HG03457 (cell line): ENCODE measurements around the gene RFC2.
"Not testable (repeated sequence)": the region's sequence is repeated elsewhere in the genome, so short reads cannot be mapped to it uniquely, and the experiment has no call there.

Experiments used
- ATAC-seq: cut with Tn5 transposase; IDR thresholded peaks from one replicate; pipeline ENCODE4 v1.9.1; 2021; ENCODE audit warnings: moderate number of reproducible peaks; ENCODE audit not compliant: unreplicated experiment

The RFC2 gene

DNA sequence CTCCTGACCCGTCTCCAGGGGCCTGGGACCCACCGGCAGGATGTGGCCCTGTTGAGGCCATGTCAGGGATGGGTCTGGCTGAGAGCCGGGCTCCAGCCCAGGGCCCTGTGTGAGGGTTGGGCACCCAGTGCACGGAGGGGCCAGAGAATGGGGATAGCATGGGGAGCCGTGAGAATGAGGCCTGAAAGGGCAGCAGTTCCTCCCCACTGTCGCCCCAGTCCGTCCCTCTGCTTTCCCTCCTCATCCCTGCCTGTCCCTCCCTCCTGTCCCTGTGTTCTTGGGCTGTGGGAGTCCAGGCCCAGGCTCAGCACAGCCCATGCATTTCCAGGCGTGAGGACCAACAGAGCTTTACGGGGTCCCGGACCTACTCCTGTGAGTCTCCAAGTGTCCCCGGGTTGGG, 34.8 kb downstream of the RFC2 start:
- ATAC-seq: no peak

GRCh38 chr7:74218343-74218698, 35.9 kb downstream of the RFC2 start:
- ATAC-seq: no peak

- peak; percentile 46 for ATAC-seq
Measured at GRCh38 chr7:74217455-74218342, 36.5 kb downstream of the RFC2 start.

DNA sequence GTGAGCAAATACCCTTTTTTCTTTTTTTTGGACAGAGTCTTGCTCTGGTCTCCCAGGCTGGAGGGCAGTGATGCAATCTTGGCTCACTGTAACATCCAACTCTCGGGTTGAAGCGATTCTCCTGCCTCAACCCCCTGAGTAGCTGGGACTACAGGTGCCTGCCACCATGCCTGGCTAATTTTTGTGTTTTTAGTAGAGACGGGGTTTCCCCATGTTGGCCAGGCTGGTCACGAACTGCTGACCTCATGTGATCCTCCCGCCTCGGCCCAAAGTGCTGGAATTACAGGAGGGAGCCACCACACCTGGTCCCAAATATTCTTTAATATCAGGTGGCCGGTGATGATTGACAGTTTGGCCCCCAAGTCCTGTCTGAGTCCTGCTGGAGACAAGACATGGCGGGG, 37.8 kb downstream of the RFC2 start:
- no peak for ATAC-seq

DNA sequence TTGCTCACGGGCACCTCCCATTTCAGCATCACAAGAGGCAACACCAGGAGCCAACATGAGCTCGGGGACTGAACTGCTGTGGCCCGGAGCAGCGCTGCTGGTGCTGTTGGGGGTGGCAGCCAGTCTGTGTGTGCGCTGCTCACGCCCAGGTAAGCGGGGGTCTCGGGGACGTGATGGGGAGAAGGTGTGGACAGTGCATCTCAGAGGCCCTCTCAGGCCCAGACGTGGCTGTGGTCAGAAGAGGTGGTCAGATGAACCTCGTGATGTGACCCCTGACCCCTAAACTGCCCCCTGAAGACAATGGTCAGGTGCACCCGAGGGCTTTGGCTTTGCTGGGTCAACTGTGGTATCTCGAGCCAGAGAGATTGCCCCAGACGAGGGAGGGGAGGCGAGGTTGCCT, 38.3 kb downstream of the RFC2 start:
- no peak for ATAC-seq

- ATAC-seq: no peak
Measured at GRCh38 chr7:74214816-74215630, 39.2 kb downstream of the RFC2 start.

DNA sequence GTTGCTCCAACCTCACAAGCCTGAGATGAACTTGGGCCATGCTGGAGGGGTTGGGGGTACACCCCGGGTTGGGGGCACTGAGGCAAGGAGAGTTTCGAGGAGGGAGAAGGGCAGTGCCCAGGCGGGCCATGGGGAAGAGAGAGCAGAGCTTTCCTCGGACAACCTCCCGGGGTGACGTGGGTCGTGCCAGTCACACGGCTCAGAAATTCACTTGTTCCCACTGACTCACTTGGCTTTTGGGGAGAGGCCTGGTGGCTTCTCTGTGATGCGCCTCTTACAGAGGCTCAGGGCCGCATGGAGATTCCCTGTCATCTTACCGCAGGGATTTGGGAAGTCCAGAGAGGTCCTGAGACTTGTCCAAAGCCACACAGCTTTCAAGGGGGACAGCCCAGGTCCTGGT, 41.5 kb downstream of the RFC2 start:
- ATAC-seq: no peak

DNA sequence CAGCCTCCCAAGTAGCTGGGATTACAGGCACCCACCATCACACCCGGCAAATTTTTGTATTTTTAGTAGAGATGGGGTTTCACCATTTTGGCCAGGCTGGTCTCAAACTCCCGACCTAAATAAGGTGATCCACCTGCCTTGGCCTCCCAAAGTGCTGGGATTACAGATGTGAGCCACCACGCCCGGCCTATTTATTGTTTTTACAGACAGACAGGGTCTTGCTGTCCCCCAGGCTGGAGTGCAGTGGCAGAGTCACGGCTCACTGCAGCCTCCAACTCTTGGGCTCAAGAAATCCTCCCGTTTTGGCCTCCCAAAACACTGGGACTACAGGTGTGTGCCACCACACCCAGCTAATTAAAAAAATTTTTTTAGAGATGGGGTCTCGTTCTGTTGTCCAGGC, 46.0 kb downstream of the RFC2 start:
- not testable (repeated sequence) for ATAC-seq

- ATAC-seq: no peak
Measured at GRCh38 chr7:74207586-74207985, 46.6 kb downstream of the RFC2 start.

GRCh38 chr7:74206589-74207120, 47.5 kb downstream of the RFC2 start:
- ATAC-seq: no peak

DNA sequence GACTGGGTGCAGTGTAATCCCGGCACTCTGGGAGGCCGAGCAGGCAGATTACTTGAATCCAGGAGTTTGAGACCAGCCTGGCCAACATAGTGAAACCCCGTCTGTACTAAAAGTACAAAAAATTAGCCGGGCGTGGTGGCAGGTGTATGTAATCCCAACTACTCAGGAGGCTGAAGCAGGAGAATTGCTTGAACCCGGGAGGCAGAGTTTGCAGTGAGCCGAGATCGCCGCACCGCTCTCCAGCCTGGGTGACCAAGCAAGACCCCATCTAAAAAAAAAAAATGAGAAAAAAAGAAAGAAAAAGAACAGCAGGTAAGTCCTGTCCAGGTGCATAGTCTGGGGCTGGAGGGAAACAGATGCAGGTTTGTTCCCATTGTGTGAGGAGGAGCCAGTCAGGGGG, 48.1 kb downstream of the RFC2 start:
- not testable (repeated sequence) for ATAC-seq

- ATAC-seq: no peak
Measured at GRCh38 chr7:74203956-74204618, 50.1 kb downstream of the RFC2 start.

GRCh38 chr7:74202841-74203556, 51.2 kb downstream of the RFC2 start:
- ATAC-seq: no peak

GRCh38 chr7:74199551-74200355, 54.4 kb downstream of the RFC2 start:
- ATAC-seq: no peak

DNA sequence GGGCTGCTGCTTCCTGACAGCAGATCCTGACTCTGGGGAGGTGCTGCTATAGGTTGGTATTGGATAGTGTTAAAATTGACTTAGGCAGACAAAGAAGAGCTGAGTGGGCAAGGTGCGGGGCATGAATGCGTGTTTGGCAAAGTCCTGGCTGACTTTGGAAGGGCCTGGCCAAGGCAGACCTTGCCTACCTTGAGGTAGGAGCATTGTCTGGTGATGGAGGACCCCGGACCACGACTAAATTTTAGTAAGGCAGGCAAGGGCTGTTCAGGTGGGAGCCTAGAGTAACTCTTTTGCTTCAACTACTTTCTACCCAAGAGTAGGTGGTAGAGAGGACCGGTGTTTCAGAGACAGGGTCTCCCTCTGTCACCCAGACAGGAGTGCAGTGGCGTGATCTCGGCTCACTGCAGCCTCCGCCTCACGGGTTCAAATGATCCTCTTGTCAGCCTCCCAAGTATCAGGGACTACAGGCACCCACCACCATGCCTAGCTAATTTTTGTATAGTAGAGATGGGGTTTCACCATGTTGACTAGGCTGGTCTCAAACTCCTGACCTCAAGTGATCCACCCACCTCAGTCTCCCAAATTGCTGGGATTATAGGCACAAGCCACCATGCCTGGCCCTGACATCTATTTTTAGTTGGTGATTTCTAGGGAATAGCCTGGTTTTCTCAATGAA, 56.6 kb downstream of the RFC2 start:
- ATAC-seq: no peak

DNA sequence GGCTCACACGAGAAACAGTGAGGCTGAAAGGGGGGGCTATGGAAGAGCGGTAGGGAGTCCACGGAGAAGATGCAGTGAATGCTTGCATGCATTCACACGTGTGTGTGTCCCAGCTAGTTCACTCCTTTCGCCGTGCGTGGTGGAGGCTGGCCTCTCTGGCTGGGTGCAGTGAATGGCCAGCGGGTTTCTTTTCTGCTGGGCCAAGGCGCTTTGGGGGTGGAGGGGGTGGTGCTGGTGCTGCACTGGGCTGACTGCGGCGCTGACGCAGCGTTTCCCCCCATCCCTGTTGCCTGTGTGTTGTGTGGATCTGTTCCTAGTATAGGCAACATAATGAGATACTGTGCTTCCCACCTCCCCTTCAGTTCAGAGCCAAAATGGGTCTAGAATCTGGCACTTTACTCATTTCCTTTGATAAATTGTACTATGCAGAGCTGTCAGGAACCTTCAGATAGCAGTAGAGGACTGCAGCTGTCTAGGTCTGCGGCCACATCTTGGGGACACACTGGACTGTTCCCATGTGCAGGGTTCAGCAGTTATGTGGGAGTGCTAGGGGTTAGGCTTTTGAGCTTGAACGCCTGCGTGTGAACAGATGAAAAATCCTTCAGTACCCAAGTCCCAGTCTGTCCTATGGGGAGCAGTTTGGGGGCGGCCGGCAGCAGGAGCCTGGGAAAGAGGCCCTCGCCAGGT, 58.1 kb downstream of the RFC2 start:
- not testable (repeated sequence) for ATAC-seq

DNA sequence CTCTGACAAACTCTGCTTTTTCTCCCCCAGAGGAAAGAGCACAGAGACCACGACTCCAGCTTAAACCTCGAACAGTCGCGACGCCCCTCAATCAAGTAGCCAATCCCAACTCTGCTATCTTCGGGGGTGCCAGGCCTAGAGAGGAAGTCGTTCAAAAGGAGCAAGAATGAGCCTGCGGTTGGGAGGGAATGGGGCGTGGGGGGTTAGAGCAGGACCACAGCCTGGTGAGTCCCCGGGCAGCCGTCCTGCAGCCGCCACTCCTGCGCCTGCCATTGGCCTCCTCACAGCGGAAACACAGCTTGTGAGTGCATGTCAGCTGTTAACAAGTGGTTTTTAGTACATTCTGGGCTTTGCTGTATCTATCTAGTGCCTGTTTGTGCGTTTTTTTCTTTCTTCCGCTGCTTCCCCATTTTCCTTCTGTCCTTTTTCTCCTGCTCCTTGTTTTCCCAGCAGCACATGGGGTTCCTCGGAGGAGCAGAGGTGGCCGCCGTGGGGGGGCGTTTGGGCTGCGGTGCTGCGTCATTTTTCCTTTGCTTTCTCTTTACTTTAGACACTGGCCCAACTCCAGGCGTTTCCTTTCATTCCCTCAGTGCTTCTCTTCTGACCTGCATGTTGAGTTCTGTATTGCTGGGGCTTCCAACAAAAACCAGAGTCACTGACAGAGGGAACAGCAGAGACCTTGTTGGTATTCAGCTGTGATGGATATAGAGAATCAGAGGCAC, 58.9 kb downstream of the RFC2 start:
- not testable (repeated sequence) for ATAC-seq

DNA sequence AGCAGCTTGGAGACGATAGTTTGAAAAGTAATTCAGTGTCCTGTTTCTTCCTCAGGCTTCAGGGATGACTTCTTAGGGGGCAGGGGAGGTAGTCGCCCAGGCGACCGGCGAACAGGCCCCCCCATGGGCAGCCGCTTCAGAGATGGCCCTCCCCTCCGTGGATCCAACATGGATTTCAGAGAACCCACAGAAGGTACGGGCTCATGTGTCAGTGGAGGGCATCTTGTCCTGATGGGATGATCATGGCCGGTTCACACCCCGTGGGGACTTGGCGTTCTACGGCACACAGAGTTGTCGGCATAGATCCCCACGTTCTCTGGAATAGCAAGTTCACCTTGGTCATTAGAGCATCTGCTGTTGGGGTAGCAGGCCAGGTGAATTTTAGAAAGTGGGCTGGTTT, 59.5 kb downstream of the RFC2 start:
- ATAC-seq: no peak
